Measurements from ENCODE around the gene KCNC1.

The KCNC1 gene

GRCh38 chr11:17778352-17778751, 43.8 kb downstream of the KCNC1 start:
- Histone ChIP-seq H3K9me3 (ENCODE audit: control insufficient read depth in 5 of 5, low read length in 5 of 5) (no peaks in the 10 kb centered on the region), H3K27me3 (ENCODE audit: control insufficient read depth in 5 of 5, insufficient read depth in 4 of 5, low read length in 5 of 5) (no peaks in the 10 kb centered on the region), H3K4me1 (ENCODE audit: control insufficient read depth in 5 of 5, insufficient read depth in 5 of 5, low read length in 5 of 5) (no peaks in the 10 kb centered on the region), H3K27ac (ENCODE audit: low read depth, low read length) (no peak overlapping the region), H3K9ac (ENCODE audit: low read length in 5 of 5) (no peak overlapping the region), H3K4me3 (ENCODE audit: low read depth in 1 of 5, low read length in 5 of 5) (no peak overlapping the region), H3K36me3 (ENCODE audit: control insufficient read depth in 5 of 5, insufficient read depth in 5 of 5, low read length in 5 of 5) (no peaks in the 10 kb centered on the region)

- H3K9ac ChIP-seq (ENCODE audit: low read length in 5 of 5): no peak overlapping the region
- H3K27ac ChIP-seq (ENCODE audit: low read depth, low read length): no peak overlapping the region
- H3K36me3 ChIP-seq (ENCODE audit: control insufficient read depth in 5 of 5, insufficient read depth in 5 of 5, low read length in 5 of 5): no peaks in the 10 kb centered on the region
- H3K27me3 ChIP-seq (ENCODE audit: control insufficient read depth in 5 of 5, insufficient read depth in 4 of 5, low read length in 5 of 5): no peaks in the 10 kb centered on the region
- no peaks in the 10 kb centered on the region for H3K4me1 ChIP-seq (ENCODE audit: control insufficient read depth in 5 of 5, insufficient read depth in 5 of 5, low read length in 5 of 5)
- no peak overlapping the region for H3K4me3 ChIP-seq (ENCODE audit: low read depth in 1 of 5, low read length in 5 of 5)
- H3K9me3 ChIP-seq (ENCODE audit: control insufficient read depth in 5 of 5, low read length in 5 of 5): no peaks in the 10 kb centered on the region
These were observed 44.6 kb downstream of the KCNC1 start for GRCh38 chr11:17778956-17779860.

GRCh38 chr11:17779861-17780594, 45.4 kb downstream of the KCNC1 start:
- Histone ChIP-seq H3K36me3 (ENCODE audit: control insufficient read depth in 5 of 5, insufficient read depth in 5 of 5, low read length in 5 of 5) (no peaks in the 10 kb centered on the region), H3K4me3 (ENCODE audit: low read depth in 1 of 5, low read length in 5 of 5) (no peak overlapping the region), H3K27me3 (ENCODE audit: control insufficient read depth in 5 of 5, insufficient read depth in 4 of 5, low read length in 5 of 5) (no peaks in the 10 kb centered on the region), H3K4me1 (ENCODE audit: control insufficient read depth in 5 of 5, insufficient read depth in 5 of 5, low read length in 5 of 5) (no peaks in the 10 kb centered on the region), H3K27ac (ENCODE audit: low read depth, low read length) (no peak overlapping the region), H3K9me3 (ENCODE audit: control insufficient read depth in 5 of 5, low read length in 5 of 5) (no peaks in the 10 kb centered on the region), H3K9ac (ENCODE audit: low read length in 5 of 5) (no peak overlapping the region)

- no peak overlapping the region for H3K27ac ChIP-seq (ENCODE audit: low read depth, low read length)
These were observed 46.1 kb downstream of the KCNC1 start for GRCh38 chr11:17780668-17781067.

DNA sequence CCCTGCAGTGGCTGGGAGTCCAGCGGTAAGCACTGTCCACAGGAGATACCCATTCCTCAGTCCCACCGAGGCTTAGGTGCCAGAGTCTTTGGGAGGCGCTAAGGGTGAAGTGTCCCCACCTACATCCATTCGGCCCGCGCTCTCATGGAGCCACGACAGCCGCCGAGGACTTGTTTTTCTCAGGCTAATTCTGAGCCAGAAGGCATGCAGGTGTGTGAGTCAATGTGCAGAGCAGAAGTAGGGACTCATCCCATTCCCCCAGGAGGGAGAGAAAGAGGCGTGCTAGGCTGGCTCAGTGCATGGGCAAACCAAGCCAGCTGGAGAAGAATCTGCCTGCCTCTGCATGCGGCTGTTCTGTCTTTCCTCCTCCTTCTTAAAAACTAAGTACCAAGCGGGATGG, 46.6 kb downstream of the KCNC1 start:
- no peaks in the 10 kb centered on the region for H3K9me3 ChIP-seq (ENCODE audit: control insufficient read depth in 5 of 5, low read length in 5 of 5)
- H3K36me3 ChIP-seq (ENCODE audit: control insufficient read depth in 5 of 5, insufficient read depth in 5 of 5, low read length in 5 of 5): peaks cover 0 to 4% (median 0%) of the 10 kb centered on the region in 5 donors
- no peaks in the 10 kb centered on the region for H3K4me1 ChIP-seq (ENCODE audit: control insufficient read depth in 5 of 5, insufficient read depth in 5 of 5, low read length in 5 of 5)
- no peak overlapping the region for H3K9ac ChIP-seq (ENCODE audit: low read length in 5 of 5)
- no peak overlapping the region for H3K27ac ChIP-seq (ENCODE audit: low read depth, low read length)
- no peak overlapping the region for H3K4me3 ChIP-seq (ENCODE audit: low read depth in 1 of 5, low read length in 5 of 5)
- H3K27me3 ChIP-seq (ENCODE audit: control insufficient read depth in 5 of 5, insufficient read depth in 4 of 5, low read length in 5 of 5): no peaks in the 10 kb centered on the region

More at GRCh38 chr11:17780668-17781067, 46.1 kb downstream of the KCNC1 start:
- H3K27me3 ChIP-seq (ENCODE audit: control insufficient read depth in 5 of 5, insufficient read depth in 4 of 5, low read length in 5 of 5): no peaks in the 10 kb centered on the region
- H3K4me3 ChIP-seq (ENCODE audit: low read depth in 1 of 5, low read length in 5 of 5): no peak overlapping the region
- no peaks in the 10 kb centered on the region for H3K4me1 ChIP-seq (ENCODE audit: control insufficient read depth in 5 of 5, insufficient read depth in 5 of 5, low read length in 5 of 5)
- H3K9ac ChIP-seq (ENCODE audit: low read length in 5 of 5): no peak overlapping the region
- H3K36me3 ChIP-seq (ENCODE audit: control insufficient read depth in 5 of 5, insufficient read depth in 5 of 5, low read length in 5 of 5): no peaks in the 10 kb centered on the region
- H3K9me3 ChIP-seq (ENCODE audit: control insufficient read depth in 5 of 5, low read length in 5 of 5): no peaks in the 10 kb centered on the region

DNA sequence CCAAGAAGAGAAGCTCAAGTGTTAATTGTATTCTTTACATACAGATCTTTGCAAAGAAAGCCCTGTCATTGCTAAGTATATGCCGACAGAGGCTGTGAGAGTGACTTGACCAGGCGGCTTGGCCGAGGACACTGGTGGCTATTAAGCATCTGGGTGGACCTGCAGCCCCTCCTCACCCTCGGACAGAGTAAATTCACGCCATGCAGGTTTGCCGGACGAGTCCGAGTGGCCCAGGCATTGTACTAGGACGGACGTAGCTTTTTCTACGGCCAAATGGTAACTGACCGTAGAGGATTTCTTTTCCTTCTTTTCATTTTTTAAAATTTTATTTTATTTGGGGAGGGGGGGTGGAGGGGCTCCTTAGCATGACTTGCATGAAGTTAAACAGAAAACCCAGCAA, 47.0 kb downstream of the KCNC1 start:
- Histone ChIP-seq H3K27ac (ENCODE audit: low read depth, low read length) (no peak overlapping the region), H3K36me3 (ENCODE audit: control insufficient read depth in 5 of 5, insufficient read depth in 5 of 5, low read length in 5 of 5) (peaks cover 0 to 6% (median 0%) of the 10 kb centered on the region in 5 donors), H3K27me3 (ENCODE audit: control insufficient read depth in 5 of 5, insufficient read depth in 4 of 5, low read length in 5 of 5) (no peaks in the 10 kb centered on the region), H3K9me3 (ENCODE audit: control insufficient read depth in 5 of 5, low read length in 5 of 5) (no peaks in the 10 kb centered on the region), H3K4me3 (ENCODE audit: low read depth in 1 of 5, low read length in 5 of 5) (no peak overlapping the region), H3K4me1 (ENCODE audit: control insufficient read depth in 5 of 5, insufficient read depth in 5 of 5, low read length in 5 of 5) (no peaks in the 10 kb centered on the region), H3K9ac (ENCODE audit: low read length in 5 of 5) (no peak overlapping the region)

DNA sequence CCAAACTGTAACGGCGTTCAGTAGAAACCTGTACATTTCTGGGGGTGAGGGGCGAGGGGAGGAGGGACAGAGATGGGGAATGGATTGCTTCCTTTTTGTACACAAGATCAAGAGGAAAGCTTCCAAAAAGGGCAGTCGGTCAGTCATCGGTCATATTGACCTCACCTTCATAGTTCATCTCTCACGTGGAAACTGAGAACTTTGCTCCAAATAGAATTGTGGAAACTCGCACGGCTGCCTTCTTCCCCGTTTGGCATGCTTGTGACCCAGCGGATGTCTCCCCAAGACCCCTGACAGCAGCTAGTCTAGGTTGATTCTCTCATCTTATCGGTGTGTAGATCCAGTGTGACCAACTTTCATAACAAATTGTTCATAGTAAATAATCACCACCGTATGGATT, 47.6 kb downstream of the KCNC1 start:
- no peaks in the 10 kb centered on the region for H3K27me3 ChIP-seq (ENCODE audit: control insufficient read depth in 5 of 5, insufficient read depth in 4 of 5, low read length in 5 of 5)
- H3K36me3 ChIP-seq (ENCODE audit: control insufficient read depth in 5 of 5, insufficient read depth in 5 of 5, low read length in 5 of 5): peaks cover 0 to 6% (median 0%) of the 10 kb centered on the region in 5 donors
- no peak overlapping the region for H3K9ac ChIP-seq (ENCODE audit: low read length in 5 of 5)
- H3K4me1 ChIP-seq (ENCODE audit: control insufficient read depth in 5 of 5, insufficient read depth in 5 of 5, low read length in 5 of 5): no peaks in the 10 kb centered on the region
- no peaks in the 10 kb centered on the region for H3K9me3 ChIP-seq (ENCODE audit: control insufficient read depth in 5 of 5, low read length in 5 of 5)
- H3K27ac ChIP-seq (ENCODE audit: low read depth, low read length): no peak overlapping the region
- no peak overlapping the region for H3K4me3 ChIP-seq (ENCODE audit: low read depth in 1 of 5, low read length in 5 of 5)

DNA sequence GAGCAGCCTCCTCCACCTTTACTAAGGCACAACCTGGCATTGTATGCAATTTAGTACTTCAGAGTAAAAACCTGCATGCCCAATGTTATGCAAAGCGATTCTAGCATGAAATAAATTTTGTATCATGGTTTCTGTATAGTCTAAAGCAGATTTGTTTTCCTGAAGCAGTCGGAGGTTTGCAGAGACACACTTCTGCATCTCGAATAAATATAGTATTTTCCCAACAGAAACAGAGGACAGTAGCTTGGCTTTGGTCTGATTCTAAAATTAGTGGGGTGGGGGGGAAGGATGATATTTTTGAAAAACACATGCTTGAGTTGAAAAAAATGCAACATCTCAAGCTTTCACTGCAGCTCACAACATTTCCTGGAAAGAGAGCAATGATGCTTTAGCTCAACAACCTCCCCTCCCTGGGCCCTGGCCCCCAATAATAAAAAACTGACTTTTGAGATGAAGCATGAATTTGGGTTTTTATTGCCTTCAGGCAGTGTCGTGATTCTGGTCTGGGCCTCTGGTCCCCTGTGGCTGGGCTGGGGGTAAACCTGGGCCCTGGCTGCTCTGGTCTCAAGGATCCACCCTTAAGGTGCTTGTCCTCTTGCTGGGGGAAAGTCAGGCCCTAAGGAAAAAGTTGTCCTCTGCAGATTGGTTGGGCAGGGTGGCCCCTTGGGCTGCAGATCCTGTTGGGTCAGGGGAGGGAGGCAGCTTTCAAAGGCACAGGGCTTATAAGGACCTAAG, 48.2 kb downstream of the KCNC1 start:
- no peaks in the 10 kb centered on the region for H3K27me3 ChIP-seq (ENCODE audit: control insufficient read depth in 5 of 5, insufficient read depth in 4 of 5, low read length in 5 of 5)
- H3K36me3 ChIP-seq (ENCODE audit: control insufficient read depth in 5 of 5, insufficient read depth in 5 of 5, low read length in 5 of 5): peaks cover 0 to 6% (median 0%) of the 10 kb centered on the region in 5 donors
- no peak overlapping the region for H3K27ac ChIP-seq (ENCODE audit: low read depth, low read length)
- H3K9me3 ChIP-seq (ENCODE audit: control insufficient read depth in 5 of 5, low read length in 5 of 5): no peaks in the 10 kb centered on the region
- no peak overlapping the region for H3K4me3 ChIP-seq (ENCODE audit: low read depth in 1 of 5, low read length in 5 of 5)
- no peak overlapping the region for H3K9ac ChIP-seq (ENCODE audit: low read length in 5 of 5)
- H3K4me1 ChIP-seq (ENCODE audit: control insufficient read depth in 5 of 5, insufficient read depth in 5 of 5, low read length in 5 of 5): no peaks in the 10 kb centered on the region

- Histone ChIP-seq H3K27me3 (ENCODE audit: control insufficient read depth in 5 of 5, insufficient read depth in 4 of 5, low read length in 5 of 5) (no peaks in the 10 kb centered on the region), H3K4me3 (ENCODE audit: low read depth in 1 of 5, low read length in 5 of 5) (no peak overlapping the region), H3K4me1 (ENCODE audit: control insufficient read depth in 5 of 5, insufficient read depth in 5 of 5, low read length in 5 of 5) (no peaks in the 10 kb centered on the region), H3K36me3 (ENCODE audit: control insufficient read depth in 5 of 5, insufficient read depth in 5 of 5, low read length in 5 of 5) (peaks cover 0 to 6% (median 0%) of the 10 kb centered on the region in 5 donors), H3K27ac (ENCODE audit: low read depth, low read length) (no peak overlapping the region), H3K9ac (ENCODE audit: low read length in 5 of 5) (no peak overlapping the region), H3K9me3 (ENCODE audit: control insufficient read depth in 5 of 5, low read length in 5 of 5) (no peaks in the 10 kb centered on the region)
These were observed 49.3 kb downstream of the KCNC1 start for GRCh38 chr11:17783878-17784277.
